Measurements from ENCODE around the gene HSPA1A. TPM values are rescaled to one million over a fixed set of nuclear protein-coding genes. Genes with fewer than 3 reads are reported as not detected.

Gene HSPA1A
- total and polyA plus RNA-seq, 11 donors: 157 to 412 (median 196) TPM

DNA sequence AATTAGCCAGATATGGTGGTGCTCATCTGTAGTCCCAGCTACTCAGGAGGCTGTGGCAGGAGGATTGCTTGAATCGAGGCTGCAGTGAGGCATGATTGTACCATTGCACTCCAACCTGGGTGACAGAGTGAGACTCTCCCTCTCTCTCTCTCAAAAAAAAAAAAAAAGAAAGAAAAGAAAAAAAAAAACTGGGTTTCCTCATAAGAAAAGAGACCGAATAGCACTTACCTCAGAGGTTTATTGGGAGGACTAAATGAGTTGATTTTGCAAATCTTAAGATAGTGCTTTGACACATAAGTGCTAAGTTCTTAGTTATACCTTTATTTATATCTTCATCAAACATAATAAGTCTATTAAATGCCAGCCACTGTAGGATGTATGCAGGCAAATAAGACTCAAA, 44.5 kb upstream of the HSPA1A start:
- H3K27ac ChIP-seq: no peak overlapping the region
- DNase-seq (no peak), ATAC-seq (no peak)
- H3K4me3 ChIP-seq: no peak overlapping the region
- H3K36me3 ChIP-seq: peaks cover 0 to 3% (median 0%) of the 10 kb centered on the region in 9 donors
- no peak for TF ChIP-seq POLR2A (IDR thresholded peaks at IDR 0.05)
- TF ChIP-seq, protein P1, sequence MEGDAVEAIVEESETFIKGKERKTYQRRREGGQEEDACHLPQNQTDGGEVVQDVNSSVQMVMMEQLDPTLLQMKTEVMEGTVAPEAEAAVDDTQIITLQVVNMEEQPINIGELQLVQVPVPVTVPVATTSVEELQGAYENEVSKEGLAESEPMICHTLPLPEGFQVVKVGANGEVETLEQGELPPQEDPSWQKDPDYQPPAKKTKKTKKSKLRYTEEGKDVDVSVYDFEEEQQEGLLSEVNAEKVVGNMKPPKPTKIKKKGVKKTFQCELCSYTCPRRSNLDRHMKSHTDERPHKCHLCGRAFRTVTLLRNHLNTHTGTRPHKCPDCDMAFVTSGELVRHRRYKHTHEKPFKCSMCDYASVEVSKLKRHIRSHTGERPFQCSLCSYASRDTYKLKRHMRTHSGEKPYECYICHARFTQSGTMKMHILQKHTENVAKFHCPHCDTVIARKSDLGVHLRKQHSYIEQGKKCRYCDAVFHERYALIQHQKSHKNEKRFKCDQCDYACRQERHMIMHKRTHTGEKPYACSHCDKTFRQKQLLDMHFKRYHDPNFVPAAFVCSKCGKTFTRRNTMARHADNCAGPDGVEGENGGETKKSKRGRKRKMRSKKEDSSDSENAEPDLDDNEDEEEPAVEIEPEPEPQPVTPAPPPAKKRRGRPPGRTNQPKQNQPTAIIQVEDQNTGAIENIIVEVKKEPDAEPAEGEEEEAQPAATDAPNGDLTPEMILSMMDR (IDR thresholded peaks at IDR 0.05): no peak
- 89 to 96% (median 92%) methylated on average over 2 of the region's 2 CpGs for WGBS, 4 donors
- H3K27me3 ChIP-seq: no peaks in the 10 kb centered on the region
- peaks cover 0 to 41% (median 0%) of the 10 kb centered on the region in 12 donors for H3K4me1 ChIP-seq
- intact Hi-C loops (cut with DNase I): loop anchor here in 4 of 10 donors (2.0 to 10.0 kb wide), 3 partner anchors 28 to 64 kb away; no protein-coding TSS in a partner anchor
- H3K9me3 ChIP-seq: no peaks in the 10 kb centered on the region

DNA sequence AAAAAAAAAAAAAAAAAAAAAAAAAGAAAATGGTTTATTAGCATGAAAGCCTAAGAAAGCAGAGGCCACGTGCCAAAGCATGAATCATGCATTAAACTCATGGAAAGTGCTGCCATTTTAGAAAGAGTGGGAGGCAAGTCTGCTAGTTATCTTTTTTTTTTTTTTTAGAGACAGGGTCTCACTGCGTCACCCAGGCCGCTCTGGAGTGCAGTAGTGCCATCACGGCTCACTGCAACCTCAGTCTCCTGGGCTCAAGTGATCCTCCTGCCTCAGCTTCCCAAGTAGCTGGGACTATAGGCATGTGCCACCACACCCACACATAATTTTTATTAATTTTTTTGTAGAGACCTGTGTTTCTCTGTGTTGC, 43.4 kb upstream of the HSPA1A start:
- Histone ChIP-seq H3K27me3 (no peaks in the 10 kb centered on the region), H3K9me3 (no peaks in the 10 kb centered on the region), H3K27ac (no peak overlapping the region), H3K36me3 (peaks cover 0 to 3% (median 0%) of the 10 kb centered on the region in 9 donors), H3K4me1 (peaks cover 0 to 40% (median 7%) of the 10 kb centered on the region in 12 donors), H3K4me3 (no peak overlapping the region)
- WGBS, 4 donors: 73 to 86% (median 79%) methylated on average over 4 of the region's 4 CpGs
- TF ChIP-seq, protein P1 (IDR thresholded peaks at IDR 0.05): no peak
- no peak for TF ChIP-seq POLR2A (IDR thresholded peaks at IDR 0.05)
- no peak for ATAC-seq
- no peak for DNase-seq
- intact Hi-C loops (cut with DNase I): loop anchor here in 9 of 10 donors (2.0 to 10.0 kb wide), 5 partner anchors 29 to 91 kb away; partner anchors contain the start of gene LY6G5C (in 2 of the 9)

DNA sequence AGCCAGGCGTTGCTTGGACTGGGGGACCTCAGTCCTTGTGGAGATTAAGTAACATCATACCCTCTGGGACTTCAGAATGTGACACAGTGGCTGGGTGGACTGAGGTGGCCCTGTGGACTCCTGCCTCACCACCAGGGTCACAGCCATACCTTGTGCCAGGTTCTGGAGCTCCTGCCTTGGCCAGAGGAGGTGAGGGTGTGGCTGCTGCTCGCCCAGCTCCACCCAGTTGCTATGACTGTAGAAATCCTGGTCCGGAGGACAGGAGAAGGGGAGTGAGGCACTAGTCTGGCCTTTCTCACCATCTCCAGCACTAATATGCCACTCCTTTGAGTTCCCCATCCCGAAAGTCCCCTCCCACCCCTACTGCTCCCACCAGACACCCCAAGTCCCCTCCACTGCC, 40.2 kb upstream of the HSPA1A start:
- intact Hi-C loops (cut with DNase I): loop anchor here in 4 of 10 donors (2.0 to 10.0 kb wide), 4 partner anchors 33 to 93 kb away; partner anchors contain the start of genes LY6G5C (in 1 of the 4) and MSH5 (in 1 of the 4)

More for the DNA sequence above, 40.2 kb upstream of the HSPA1A start:
- Histone ChIP-seq H3K4me3 (no peak overlapping the region), H3K27me3 (no peaks in the 10 kb centered on the region), H3K4me1 (peaks cover 0 to 22% (median 13%) of the 10 kb centered on the region in 12 donors), H3K36me3 (peaks cover 0 to 24% (median 15%) of the 10 kb centered on the region in 9 donors), H3K9me3 (no peaks in the 10 kb centered on the region), H3K27ac (no peak overlapping the region)
- ATAC-seq (no peak), DNase-seq (no peak)
- 70 to 85% (median 80%) methylated on average over 4 of the region's 4 CpGs for WGBS, 4 donors
- TF ChIP-seq, protein P1 (IDR thresholded peaks at IDR 0.05): no peak
- TF ChIP-seq POLR2A (IDR thresholded peaks at IDR 0.05): no peak
